ENCODE data around the gene UBE2J1. TPM values are rescaled to one million over a fixed set of nuclear protein-coding genes. Genes with fewer than 3 reads are reported as not detected.

The UBE2J1 gene
- total and polyA plus RNA-seq, 9 of the 15 experiments (the other 6 are each of a cell fraction or from before 2014, with no cell fraction given) = 11.6 to 32.6 (median 22.0) TPM

- TF ChIP-seq GABPB1 (CRISPR knock-in tag; IDR thresholded peaks at IDR 0.05) (no peak), NCOA2 (IDR thresholded peaks at IDR 0.05; ENCODE audit: partially characterized antibody in 2 of 2) (no peak), SPI1 (IDR thresholded peaks at IDR 0.05; ENCODE audit: borderline replicate concordance, low read depth, low read length) (no peak), FIP1L1 (IDR thresholded peaks at IDR 0.05; ENCODE audit: low read depth, low read length, poor library complexity, severe bottlenecking) (no peak), BRF1 (IDR thresholded peaks at IDR 0.05; ENCODE audit: borderline replicate concordance, extremely low read depth, insufficient read length) (no peak), POLR2AphosphoS2 (IDR thresholded peaks at IDR 0.05; ENCODE audit: low read length) (no peak), SMC3 (conservative IDR thresholded peaks at IDR 0.05; ENCODE audit: insufficient read depth, low read depth, low read length) (peak; percentile 76), SFPQ (IDR thresholded peaks at IDR 0.05; ENCODE audit: low read depth, low read length) (no peak), CCNT2 (IDR thresholded peaks at IDR 0.05; ENCODE audit: borderline replicate concordance, extremely low read depth, insufficient read length, low read depth, low read length) (no peak), VEZF1 (CRISPR knock-in tag; IDR thresholded peaks at IDR 0.05) (peak; percentile 65), ZNF740 (CRISPR knock-in tag; IDR thresholded peaks at IDR 0.05) (no peak), ZNF740 (tag; IDR thresholded peaks at IDR 0.05) (no peak), FOXK2 (conservative IDR thresholded peaks at IDR 0.05 in 1 of 2, IDR thresholded peaks at IDR 0.05 in 1 of 2; ENCODE audit: low read depth in 2 of 2) (no peak), BDP1 (IDR thresholded peaks at IDR 0.05; ENCODE audit: insufficient read depth, insufficient read length) (no peak), KDM1A (IDR thresholded peaks at IDR 0.05) (no peak), PKNOX1 (IDR thresholded peaks at IDR 0.05) (peak; percentile 24; the same call in 1 of the 2 replicates), LARP7 (IDR thresholded peaks at IDR 0.05) (no peak), ZMIZ1 (IDR thresholded peaks at IDR 0.05; ENCODE audit: low read depth in 2 of 2, low read length in 2 of 2) (no peak)
Observed at GRCh38 chr6:89371849-89372505, 19.5 kb upstream of the UBE2J1 start (continued).
